GM18868 (cell line): ENCODE results near the gene FASN.

Experiments used
- ATAC-seq: cut with Tn5 transposase; IDR thresholded peaks from one replicate; pipeline ENCODE4 v1.9.1; 2021; ENCODE audit warnings: mild to moderate bottlenecking, moderate library complexity; ENCODE audit not compliant: unreplicated experiment

The FASN gene

DNA sequence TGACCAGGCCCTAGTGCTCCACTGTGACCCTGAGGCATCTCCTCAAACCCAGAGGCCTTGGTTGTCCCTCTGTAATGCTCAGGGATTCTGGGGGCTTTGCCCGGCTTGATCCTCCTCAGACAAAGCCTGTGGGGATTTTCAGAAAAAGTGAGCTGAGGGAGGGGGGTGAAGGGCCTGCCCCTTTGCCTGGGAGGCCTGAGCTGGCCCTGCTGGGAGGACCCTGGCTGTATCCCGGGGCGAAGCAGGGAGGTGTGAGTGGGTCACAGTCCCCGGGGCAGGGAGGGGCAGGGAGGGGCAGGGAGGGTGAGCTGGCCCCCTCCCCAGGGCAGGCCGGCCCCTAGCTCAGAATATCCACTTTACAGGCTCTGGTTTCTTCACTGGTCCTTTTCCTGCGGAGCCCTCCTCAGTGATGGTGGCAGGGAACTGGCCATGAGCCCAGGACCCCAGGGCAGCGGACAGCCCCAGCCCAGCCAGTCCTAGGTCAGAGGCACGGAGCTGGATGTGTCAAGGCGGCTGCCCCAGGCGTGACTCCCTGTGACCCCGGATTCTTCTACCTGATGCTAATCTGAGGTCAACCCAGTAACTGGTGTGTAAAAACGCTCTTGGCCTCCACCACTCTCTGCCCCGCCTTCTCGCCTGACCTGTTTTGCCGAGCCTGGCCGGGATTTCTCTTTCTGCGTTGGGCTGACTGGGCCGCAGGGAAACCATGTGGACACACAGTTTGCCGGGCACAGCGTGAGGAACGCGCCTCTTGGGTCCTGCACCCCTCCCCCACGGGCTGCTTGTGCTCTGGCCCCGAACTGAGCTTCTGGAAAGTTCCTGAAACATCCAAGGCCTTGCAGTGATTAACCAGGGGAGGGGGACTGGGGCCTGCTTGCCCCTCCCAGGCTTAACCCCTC is 5.8 kb upstream of the FASN start:
- no peak for ATAC-seq

DNA sequence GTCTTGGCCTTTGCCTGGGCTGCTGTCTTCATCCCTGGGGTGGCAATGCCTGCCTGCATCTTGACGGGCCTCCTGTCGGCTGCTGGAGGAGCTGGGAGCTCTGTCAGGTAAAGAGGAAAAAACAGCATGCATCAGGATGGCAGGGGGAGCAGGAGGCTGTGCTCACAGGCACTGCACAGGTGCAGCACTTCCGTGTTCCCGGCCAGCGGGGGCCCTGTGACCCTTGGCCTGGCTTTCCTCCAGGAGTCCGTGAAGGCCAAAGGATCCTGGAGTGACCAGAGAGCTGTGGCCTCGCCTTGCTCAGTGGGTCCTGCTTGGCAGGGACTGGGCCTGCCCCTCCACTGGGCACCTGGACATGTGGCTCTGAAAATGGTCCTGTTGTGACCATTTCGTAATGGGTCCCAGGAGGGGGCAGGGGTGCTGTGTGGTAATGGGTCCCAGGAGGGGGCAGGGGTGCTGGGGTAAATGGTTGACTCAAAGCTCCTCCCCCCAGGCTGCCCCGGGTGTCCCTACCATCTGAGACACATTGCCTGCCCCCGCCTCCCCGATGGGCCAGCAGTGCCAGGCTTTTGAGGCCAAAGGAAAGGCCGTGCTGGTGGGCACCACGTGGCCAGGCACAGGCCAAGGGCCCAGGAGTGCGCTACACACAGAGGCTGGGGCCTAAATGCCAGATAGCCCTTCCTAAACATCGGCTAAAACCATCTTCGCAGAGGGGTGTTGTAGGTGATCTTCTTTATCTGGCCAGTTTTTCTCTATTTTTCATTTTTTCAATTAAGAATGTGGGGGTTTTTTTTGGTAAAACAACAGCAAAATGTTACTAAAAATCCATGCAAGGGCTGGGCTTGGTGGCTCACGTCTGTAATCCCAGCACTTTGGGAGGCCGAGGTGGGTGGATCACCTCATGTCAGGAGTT is 4.0 kb upstream of the FASN start:
- no peak for ATAC-seq

DNA sequence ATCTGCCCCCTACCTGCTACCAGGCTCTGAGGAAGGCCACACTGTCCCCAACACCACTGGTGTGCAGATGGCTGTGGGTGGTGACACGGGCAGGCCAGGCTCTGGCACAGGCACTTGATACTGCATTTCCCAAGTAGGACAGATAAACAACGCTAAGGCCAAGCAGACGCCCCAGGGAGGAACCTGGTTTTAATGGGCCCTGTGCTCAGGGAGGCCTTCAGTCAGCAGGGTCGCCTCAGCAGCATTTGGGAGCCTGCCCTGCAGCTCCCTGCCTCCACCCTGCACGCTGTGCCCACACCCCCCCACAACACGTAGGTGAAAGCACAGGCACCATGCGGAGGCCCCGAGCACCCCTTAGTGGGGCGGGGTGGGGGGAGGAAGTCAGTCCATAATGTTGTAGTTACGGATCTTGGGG is 3.3 kb upstream of the FASN start:
- ATAC-seq = no peak

DNA sequence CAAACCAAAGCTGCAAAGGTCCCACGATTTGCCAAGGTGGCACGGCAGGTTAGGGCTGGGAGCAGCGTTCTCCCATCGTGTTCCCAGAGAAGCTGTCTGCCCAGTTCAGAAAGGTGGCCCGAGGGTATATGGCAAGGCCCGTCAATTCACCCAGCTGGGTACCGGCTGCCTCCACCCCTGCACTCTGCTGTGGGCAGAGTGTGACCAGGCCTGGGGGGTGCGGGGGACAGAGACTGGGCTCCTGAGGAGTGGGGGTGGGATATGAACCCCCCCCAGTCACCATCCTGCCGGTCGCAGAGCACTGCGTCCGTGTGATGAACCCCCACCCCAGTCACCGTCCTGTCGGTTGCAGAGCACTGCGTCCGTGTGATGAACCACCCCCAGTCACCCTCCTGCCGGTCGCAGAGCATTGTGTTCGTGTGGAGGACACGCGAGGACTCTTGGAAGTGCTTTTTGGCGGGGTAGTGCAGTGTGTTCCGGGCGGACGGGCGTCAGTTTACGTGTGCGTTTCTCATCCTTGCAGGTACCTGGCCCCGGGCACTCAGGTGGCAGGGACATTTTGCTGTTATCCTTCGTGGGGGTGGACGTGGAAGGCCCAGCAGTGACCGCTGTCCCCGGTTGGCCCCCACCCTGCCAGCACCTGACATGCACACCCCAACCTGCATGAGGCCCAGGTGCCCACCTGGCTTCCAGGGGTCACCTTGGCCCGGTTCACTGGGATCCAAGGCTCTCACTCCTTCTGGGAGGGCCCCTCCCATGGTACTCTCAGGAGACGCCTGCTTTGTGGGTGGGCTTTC is 2.7 kb upstream of the FASN start:
- ATAC-seq = no peak

DNA sequence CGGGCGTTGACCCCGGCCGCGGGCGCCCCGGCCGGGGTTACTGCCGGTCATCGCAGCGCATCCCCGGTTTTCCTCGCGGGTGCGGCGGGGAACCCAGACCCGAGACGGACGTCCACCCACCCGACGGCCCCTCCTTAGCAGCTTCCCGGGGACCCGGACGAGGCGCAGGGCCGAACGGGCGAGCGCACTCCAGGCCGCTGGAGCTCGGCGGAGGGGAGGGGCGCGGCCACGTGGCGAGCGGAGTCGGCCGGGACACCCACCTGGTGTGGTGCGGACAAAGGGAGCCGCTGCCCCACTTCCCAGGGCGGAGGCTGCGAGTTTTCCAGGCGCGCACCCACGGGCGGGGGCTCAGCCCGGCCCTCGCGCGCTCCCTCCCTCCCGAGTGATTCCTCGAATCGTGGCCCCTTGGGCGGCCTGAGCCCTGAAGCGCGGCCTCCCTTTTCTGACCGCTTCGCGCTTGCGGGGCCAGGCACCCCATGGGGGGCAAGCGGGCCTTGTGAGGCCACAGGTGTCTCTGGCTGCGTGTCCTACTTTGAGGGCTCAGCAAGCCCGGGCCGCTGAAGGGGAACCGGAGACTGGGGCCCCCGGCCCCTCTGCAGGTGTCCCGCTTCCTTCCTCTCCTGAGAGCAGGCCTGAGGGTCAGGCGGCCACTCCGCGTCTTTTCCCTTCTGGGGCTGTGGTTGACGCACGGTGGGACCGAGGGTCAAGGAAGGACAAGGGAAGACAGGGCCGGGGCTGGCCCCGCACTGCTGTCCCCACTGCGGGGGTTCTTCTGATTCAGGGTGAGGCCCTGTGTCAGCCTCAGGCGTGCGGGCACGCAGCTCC is 1.1 kb upstream of the FASN start:
- ATAC-seq = peak; percentile 3

DNA sequence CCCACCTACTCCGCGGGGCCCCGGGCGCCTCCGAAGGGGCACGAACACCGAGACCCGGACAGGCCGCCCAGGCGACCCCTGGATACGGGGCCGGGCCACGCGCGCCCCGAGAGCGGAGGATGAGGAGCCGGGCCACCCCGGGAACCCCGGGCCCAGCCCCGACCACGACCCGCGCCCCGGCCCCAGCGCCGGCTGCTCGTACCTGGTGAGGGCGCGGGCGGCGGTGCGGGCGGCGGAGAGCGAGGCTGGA is 192 bp downstream of the FASN start:
- peak; percentile 12 for ATAC-seq

DNA sequence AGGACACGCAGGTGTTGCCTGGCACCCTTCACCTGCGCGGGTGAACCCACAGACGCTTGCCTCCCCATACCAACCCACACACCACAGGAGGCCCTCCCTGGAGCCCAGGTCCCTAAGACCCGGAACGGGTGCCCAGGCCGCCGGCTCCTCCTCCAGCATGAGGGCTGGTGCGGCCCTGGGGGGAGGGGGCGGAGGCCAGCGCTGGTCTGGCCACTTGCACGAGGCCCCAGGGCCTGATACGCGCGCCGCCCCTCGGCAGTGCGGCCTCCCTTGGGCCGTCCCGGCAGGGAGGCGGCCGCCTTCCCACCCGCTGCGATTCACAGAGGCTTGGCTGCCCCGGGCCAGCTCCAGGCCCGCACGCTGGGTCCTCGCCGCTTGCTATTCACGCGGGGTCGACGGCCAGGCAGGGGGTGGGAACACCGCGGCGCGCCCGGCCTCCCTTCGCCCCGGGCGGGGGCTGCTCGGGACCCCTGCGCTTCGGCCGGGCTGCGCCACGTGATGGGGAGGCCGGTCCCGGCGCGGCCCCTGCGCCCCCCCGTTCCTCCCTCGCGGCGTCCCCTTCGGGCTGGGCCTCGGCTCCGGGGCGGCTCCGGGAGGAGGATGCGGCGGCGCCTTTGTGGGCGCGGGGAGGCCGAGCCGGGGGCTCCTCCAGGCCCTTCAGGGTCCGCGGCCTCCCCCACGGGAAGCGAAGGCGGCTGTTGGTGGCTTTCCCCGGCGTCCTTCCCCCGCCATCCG is 685 bp downstream of the FASN start:
- ATAC-seq = peak; percentile 0

DNA sequence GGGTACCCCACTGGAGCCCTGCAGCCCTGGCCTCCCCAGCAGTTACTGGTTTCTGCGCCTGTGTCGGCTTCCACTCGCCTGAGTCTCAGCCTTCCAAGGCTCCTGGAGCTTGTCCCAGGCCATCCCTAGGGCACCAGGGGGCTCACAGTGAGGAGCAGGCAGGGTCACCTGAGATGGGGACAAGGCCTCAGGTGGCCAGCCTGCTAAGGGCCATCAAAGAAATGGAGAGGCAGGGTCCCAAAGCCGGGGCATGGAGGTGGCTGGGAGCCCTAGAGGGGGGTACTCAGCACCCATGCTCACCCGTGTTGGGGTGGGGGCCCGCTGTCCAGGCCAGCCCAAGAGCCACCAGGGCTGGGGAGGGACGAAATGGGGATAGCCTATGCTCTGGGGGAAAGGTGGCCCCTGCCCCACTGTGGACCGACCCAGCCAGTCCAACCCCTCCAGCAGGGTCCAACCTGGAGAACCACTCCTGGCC is 1.3 kb downstream of the FASN start:
- ATAC-seq = no peak

DNA sequence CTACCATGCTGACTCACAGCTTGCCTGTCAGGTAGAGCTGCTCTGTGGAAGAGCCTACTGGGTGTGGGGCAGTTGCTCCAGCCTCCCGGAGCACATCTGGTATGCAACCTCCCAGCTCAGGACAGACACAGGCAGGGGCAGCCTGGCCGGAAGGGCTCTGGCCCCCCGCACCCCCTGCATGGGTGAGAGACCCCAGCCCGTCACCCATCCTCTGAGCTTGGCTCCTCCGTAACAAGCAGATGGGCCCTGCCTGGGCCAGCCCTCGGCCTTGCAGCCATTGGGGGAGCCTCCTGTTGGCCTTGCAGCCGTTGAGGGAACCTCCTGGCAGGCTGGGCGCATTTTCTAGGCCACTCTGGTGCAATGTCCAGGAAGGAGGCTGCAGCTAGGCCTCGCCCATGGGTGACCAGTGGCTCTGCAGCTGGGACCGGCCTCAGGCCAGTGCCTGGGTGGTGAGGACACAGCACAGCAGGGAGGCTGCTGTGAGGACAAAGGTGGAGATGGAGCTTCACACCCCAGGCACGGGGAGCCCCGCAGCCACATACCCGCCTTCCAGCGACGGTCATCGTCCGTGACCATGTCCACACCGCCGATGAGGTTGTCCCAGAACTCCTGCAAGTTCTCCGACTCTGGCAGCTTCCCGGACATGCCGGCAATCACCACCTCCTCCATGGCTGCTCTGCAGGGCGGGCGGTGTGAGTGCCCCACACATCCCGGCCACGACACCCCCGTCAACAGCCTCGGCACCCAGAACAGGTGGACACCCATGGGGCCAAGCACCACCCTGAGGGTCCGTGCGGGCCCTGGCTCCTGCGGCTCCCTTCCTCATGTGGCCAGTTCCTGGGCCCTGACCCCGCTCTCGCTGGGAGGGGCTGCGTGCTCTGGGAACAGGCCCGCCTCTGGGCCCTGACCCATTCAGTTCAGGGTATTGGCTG is 2.0 kb downstream of the FASN start:
- no peak for ATAC-seq

DNA sequence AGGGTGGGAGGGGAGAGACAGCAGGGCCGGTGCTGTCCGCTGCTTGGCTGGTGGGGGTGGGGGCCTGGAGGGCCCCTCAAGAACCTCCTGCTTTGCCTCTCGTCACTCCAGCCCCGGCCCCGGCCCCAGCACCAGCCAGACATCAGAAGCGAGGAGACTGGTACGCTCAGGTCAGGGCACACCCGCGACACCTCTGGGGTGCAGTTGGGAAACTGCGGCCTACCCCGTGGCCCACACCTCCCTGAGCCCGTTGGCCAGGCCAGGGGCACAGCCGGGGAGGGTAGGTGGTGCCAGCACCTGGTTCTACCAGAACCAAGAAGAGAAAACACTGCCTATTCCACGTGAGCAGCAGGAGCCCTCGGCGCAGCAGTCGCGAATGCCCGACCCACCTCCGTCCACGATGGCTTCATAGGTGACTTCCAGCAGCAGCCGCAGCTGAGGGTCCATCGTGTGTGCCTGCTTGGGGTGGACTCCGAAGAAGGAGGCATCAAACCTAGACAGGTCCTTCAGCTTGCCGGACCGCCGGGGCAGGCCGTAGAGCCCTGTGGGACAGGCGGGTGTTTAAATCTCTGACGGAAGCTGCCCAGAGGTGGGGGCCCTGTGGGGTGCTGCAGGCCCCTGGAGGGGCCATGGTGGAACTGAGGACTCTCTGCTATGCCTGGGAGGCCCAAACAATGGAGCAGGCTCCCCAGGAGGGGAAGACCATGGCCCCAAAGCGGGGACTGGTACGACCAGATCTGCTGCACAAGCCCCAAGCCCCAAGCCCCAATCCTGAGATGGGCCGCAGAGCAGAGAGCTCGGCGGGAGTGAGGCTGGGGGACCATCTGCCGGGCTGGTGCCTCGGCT is 2.9 kb downstream of the FASN start:
- no peak for ATAC-seq

DNA sequence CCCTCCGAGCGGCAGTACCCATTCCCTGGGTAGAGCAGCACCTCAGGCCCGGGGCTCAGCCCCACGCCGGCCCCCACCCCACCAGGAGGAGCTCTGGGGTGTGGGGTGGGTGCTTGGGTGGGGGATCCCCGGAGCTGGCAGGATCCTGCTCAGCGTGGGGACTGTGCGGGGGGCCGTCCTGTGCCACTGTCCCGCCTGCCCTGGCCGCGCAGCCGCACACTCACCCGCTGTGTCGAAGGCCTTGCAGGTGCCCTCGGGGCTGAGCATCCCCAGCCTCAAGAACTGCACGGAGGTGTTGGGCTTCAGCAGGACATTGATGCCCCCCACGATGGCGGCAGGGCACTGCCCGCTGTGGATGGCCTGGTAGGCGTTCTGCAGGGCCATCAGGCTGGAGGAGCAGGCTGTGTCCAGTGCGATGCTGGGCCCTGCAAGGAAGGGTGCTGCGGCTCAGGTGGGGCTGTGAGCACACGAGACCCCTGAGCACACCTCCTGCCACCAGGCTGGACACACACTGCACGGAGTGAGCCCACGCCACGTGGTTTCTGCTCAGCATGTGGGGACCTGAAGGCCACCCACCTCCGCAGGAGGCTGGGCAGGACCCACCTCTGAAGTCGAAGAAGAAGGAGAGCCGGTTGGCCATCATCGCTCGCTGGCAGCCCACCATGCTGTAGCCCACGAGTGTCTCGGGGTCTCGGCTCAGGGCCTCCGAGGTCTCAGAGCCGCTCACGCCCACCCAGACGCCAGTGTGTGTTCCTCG is 4.9 kb downstream of the FASN start:
- ATAC-seq = no peak

DNA sequence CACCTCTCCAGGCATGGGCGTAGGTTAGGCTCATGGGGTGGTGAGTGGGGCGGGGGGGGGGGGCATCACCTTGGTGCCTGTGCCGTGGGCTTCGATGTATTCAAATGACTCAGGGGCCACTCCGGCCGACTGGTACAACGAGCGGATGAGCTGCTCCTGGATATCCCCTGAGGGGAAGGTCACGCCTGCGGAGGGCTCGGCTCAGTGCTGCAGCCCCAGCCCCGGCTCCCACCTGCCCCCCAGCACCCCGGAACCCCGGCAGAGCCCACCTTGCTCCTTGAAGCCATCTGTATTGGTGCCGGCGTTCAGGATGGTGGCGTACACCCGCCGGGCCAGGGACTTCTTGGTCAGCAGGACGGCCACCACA is 5.4 kb downstream of the FASN start:
- no peak for ATAC-seq

DNA sequence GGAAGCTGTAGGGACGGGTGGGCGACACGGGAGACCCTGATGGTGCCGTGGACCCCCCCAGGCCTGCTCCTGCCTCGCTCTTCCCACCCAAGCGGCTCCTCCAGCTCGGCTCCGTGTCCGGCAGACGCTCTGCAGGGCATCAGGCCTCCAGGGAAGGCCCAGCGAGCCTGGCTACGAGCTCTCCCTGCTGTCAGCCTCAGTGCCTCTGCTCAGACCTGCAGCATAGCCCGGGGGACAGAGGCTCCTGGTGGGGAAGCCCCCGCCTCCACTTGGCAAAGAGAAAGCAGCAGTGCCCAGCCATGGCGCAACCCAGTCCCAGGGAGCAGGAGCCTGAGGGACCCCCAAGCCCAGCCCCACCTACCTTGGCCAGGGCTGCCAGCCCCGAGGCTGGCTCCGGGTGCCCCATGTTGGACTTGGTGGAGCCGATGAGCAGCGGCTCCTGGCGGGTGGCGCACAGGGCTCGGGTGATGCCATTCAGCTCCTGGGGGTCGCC is 5.9 kb downstream of the FASN start:
- no peak for ATAC-seq

DNA sequence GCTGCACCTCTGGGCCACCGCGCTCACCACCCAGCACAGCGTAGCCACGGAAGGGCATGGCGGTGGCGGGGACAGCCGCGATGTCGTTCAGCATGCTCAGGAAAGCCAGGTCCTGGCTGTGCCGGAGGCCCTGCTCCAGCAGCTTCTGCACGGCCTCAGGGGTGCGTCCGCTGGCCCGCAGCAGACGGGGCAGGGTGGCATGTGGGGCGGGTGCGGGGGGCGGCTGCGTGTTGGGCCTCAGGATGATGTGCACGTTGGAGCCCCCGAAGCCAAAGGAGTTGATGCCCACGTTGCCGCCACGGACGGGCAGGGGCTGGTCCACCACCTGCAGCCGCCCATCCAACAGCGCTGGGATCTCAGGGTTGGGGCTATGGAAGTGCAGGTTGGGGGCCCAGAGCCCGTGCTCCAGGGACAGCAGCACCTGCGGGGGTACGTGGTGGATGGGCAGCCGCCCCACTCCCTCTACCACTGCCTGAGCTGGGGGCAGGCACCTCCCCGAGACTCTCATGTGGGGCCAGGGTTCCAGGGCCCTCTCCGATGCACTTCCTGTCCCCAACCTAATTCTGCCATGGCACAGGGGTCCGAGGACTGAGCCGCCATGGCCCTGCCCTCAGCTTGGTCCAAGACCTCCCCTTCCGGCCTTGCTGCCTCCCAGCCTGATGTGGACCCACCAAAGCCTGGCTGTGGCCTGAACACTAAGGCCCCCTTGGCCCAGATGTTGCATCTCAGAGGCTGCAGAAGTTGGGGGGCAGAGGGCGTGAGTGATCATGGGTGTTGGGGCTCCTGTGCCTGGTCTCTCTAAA is 6.6 kb downstream of the FASN start:
- no peak for ATAC-seq

DNA sequence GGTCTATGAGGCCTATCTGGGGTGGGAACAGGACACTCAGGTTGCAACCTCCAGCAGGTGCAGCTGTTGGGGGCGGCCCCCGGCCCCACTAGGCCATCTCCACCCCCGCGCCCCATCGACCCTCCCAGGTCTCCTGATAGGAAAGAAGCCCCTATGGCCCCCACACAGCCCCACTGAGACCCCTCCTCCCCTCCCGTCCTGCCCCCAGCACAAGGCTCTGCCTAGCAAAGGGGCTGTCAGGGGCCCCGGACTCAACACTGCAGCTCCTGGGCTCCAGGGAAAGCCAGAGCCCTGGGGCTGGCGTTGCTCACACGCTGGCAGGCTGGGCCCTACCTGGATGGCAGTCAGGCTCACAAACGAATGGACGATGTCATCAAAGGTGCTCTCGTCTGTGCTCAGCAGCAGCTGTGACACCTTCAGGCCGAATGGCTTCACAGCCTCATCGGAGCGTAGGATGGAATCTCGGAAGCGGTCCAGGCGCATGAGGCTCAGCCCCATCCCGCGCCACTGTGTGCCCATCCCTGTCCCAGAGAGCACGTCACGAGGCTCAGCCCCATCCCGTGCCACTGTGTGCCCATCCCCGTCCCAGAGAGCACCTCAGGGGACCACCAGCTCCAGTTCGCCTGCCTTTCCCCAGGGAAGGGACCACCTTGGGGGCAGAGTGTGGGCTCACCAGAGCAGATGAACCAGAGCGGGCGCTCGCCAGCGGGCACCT is 7.3 kb downstream of the FASN start:
- ATAC-seq = no peak
